GM19395 (cell line): ENCODE data around the gene CD300LG.
"Not testable (repeated sequence)": the region's sequence is repeated elsewhere in the genome, so short reads cannot be mapped to it uniquely, and the experiment has no call there.

Experiments used
- ATAC-seq: cut with Tn5 transposase; IDR thresholded peaks from one replicate; pipeline ENCODE4 v1.9.1; 2021; ENCODE audit warnings: mild to moderate bottlenecking, moderate library complexity; ENCODE audit not compliant: unreplicated experiment

Gene CD300LG

GRCh38 chr17:43846963-43847371, at the start of gene CD300LG:
TSS of gene CD300LG (plus strand) at chr17:43847176. CDS start at chr17:43847217, 41 bp downstream.
- no peak for ATAC-seq

GRCh38 chr17:43798024-43798423, 49.0 kb upstream of the CD300LG start:
- not testable (repeated sequence) for ATAC-seq

- ATAC-seq, result no peak
Observed at GRCh38 chr17:43799047-43799446, 47.9 kb upstream of the CD300LG start.

GRCh38 chr17:43800736-43801135, 46.2 kb upstream of the CD300LG start:
- no peak for ATAC-seq

GRCh38 chr17:43801844-43802243, 45.1 kb upstream of the CD300LG start:
- no peak for ATAC-seq

- ATAC-seq, result no peak
Observed at GRCh38 chr17:43803758-43804157, 43.2 kb upstream of the CD300LG start.

- ATAC-seq, result no peak
Observed at GRCh38 chr17:43805117-43805516, 41.9 kb upstream of the CD300LG start.

GRCh38 chr17:43808076-43808475, 38.9 kb upstream of the CD300LG start:
- ATAC-seq, result no peak

- no peak for ATAC-seq
Observed at GRCh38 chr17:43809121-43809520, 37.9 kb upstream of the CD300LG start.

- no peak for ATAC-seq
Observed at GRCh38 chr17:43810226-43810715, 36.7 kb upstream of the CD300LG start.

GRCh38 chr17:43810823-43811222, 36.2 kb upstream of the CD300LG start:
- ATAC-seq, result no peak

GRCh38 chr17:43812396-43813265, 34.3 kb upstream of the CD300LG start:
- no peak for ATAC-seq

GRCh38 chr17:43813386-43813785, 33.6 kb upstream of the CD300LG start:
- no peak for ATAC-seq

- ATAC-seq, result no peak
Observed at GRCh38 chr17:43814026-43814425, 33.0 kb upstream of the CD300LG start.

GRCh38 chr17:43814714-43815113, 32.3 kb upstream of the CD300LG start:
- ATAC-seq, result no peak

- no peak for ATAC-seq
Observed at GRCh38 chr17:43816336-43817320, 30.3 kb upstream of the CD300LG start.

- ATAC-seq, result no peak
Observed at GRCh38 chr17:43817826-43818225, 29.1 kb upstream of the CD300LG start.

GRCh38 chr17:43818966-43819365, 28.0 kb upstream of the CD300LG start:
- ATAC-seq, result no peak

- ATAC-seq, result no peak
Observed at GRCh38 chr17:43820759-43821158, 26.2 kb upstream of the CD300LG start.

- ATAC-seq, result no peak
Observed at GRCh38 chr17:43822570-43823190, 24.3 kb upstream of the CD300LG start.
